Measurements from ENCODE around the gene MCCD1. TPM values are rescaled to one million over a fixed set of nuclear protein-coding genes. Genes with fewer than 3 reads are reported as not detected.

Gene MCCD1
- total RNA-seq, 2 experiments from 2014 or later: not detected

DNA sequence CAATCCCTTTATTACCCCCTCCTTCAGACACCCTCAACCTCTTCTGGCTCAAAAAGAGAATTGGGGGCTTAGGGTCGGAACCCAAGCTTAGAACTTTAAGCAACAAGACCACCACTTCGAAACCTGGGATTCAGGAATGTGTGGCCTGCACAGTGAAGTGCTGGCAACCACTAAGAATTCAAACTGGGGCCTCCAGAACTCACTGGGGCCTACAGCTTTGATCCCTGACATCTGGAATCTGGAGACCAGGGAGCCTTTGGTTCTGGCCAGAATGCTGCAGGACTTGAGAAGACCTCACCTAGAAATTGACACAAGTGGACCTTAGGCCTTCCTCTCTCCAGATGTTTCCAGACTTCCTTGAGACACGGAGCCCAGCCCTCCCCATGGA lies 48.8 kb downstream of the MCCD1 start:
- intact Hi-C loops (cut with DNase I, micrococcal nuclease): loop anchor here in 1 of 2 experiments (5.0 to 10.0 kb wide), 3 partner anchors 245 to 1233 kb away; partner anchors contain the start of gene RPP21
- ChIA-PET CTCF (interaction anchor here (0.6 to 28.5 kb wide), 8 partner anchors 1 to 85 kb away, joined by 3 to 873 read pairs (median 4); partner anchors contain the start of genes ATP6V1G2, LST1, LTA and LTB), POLR2A (interaction anchor here (0.9 to 4.9 kb wide), 5 partner anchors 9 to 27 kb away, joined by 3 to 43 read pairs (median 6); partner anchors contain the start of gene LST1)
- Mint-ChIP-seq H3K4me1 (peaks cover 63% of the 10 kb centered on the region), H3K4me3 (peak overlapping the region; percentile 97), H3K9me3 (ENCODE audit: low read depth) (no peaks in the 10 kb centered on the region), H3K27me3 (no peaks in the 10 kb centered on the region), H3K36me3 (ENCODE audit: low read depth) (peaks cover 60% of the 10 kb centered on the region), H3K27ac (peak overlapping the region; percentile 98)
- no peak for ATAC-seq
- DNase-seq: no peak

DNA sequence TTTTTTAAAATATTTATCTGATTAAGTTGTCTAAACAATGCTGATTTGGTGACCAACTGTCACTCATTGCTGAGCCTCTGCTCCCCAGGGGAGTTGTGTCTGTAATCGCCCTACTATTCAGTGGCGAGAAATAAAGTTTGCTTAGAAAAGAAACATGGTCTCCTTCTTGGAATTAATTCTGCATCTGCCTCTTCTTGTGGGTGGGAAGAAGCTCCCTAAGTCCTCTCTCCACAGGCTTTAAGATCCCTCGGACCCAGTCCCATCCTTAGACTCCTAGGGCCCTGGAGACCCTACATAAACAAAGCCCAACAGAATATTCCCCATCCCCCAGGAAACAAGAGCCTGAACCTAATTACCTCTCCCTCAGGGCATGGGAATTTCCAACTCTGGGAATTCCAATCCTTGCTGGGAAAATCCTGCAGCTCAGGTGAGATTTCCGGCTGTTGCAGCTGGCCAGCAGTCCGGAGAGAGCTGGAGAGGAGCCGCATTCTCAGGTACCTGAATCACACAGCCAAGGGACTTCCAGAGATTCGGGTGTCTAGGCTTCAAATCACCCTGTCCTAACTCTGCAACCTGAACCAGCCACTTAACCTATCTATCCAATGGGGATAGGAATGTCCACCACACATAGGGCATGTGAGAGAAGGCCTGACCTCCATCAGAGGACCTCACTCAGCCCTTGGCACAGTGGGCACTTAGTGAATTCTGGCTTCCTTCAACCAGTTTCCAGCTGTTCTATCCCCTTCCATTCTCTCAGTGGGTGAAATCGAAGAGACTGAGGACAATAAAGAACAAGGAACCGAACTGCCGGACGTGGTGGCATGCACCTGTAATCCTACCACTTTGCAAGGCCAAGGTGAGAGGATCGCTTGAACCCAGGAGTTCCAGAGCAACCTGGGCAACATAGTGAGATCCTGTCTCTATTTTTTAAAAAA lies 49.7 kb downstream of the MCCD1 start:
- ChIA-PET CTCF (interaction anchor here (0.7 to 28.5 kb wide), 7 partner anchors 2 to 86 kb away, joined by 3 to 873 read pairs (median 5); partner anchors contain the start of genes ATP6V1G2, LST1, LTA and LTB), POLR2A (interaction anchor here (0.9 to 4.9 kb wide), 3 partner anchors 10 to 31 kb away, joined by 4 to 43 read pairs (median 8); partner anchors contain the start of genes ATP6V1G2 and NFKBIL1)
- Mint-ChIP-seq H3K4me1 (peaks cover 61% of the 10 kb centered on the region), H3K27ac (peak overlapping the region; percentile 52), H3K9me3 (ENCODE audit: low read depth) (no peaks in the 10 kb centered on the region), H3K27me3 (no peaks in the 10 kb centered on the region), H3K36me3 (ENCODE audit: low read depth) (peaks cover 51% of the 10 kb centered on the region), H3K4me3 (peak overlapping the region; percentile 97)
- intact Hi-C loops (cut with DNase I, micrococcal nuclease): loop anchor here (1.0 to 10.0 kb wide), 4 partner anchors 10 to 1234 kb away; partner anchors contain the start of gene RPP21 (in 1 of the 2)
- no peak for ATAC-seq
- no peak for DNase-seq

DNA sequence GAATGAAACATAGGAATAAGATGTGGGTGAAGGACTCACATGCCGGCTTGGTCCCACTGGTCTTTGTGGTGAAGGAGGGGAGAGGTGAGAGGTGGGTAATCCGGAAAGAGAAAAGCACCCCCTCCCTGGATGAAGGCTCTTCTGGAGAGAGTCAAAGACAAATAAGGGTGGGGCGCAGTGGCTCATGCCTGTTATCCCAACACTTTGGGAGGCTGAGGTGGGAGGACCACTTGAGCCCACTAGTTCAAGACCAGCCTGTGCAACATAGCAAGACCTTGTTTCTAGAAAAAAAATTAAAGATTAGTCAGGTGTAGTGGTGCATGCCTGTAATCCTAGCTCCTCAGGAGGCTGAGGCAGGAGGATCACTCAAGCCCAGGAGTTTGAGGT lies 50.4 kb downstream of the MCCD1 start:
- H3K4me3 Mint-ChIP-seq: peak overlapping the region; percentile 97
- intact Hi-C loops (cut with DNase I, micrococcal nuclease): loop anchor here (1.0 to 10.0 kb wide), 4 partner anchors 11 to 1234 kb away; partner anchors contain the start of gene RPP21 (in 1 of the 2)
- ChIA-PET POLR2A (interaction anchor here (1.4 to 1.6 kb wide), 2 partner anchors 8 to 32 kb away, joined by 3 to 8 read pairs; partner anchors contain the start of genes ATP6V1G2 and NFKBIL1), CTCF (interaction anchor here (1.2 to 28.5 kb wide), 5 partner anchors 2 to 86 kb away, joined by 4 to 873 read pairs (median 278); partner anchors contain the start of genes ATP6V1G2, LST1, LTA and LTB)
- peak overlapping the region; percentile 94 for H3K27ac Mint-ChIP-seq
- peaks cover 60% of the 10 kb centered on the region for H3K4me1 Mint-ChIP-seq
- no peaks in the 10 kb centered on the region for H3K9me3 Mint-ChIP-seq (ENCODE audit: low read depth)
- peaks cover 47% of the 10 kb centered on the region for H3K36me3 Mint-ChIP-seq (ENCODE audit: low read depth)
- no peaks in the 10 kb centered on the region for H3K27me3 Mint-ChIP-seq
- DNase-seq (no peak), ATAC-seq (no peak)

Other genes starting within 250 kb of the MCCD1 start
- gene HLA-B, start 171.8 kb upstream of the MCCD1 start, total RNA-seq: 1,000 to 10,000 TPM; 2,101 to 2,412 TPM
- 1 to 10 TPM; 6.3 to 7.1 TPM for gene MICA, start 125.4 kb upstream of the MCCD1 start, total RNA-seq
- gene MICB, start 30.8 kb upstream of the MCCD1 start, total RNA-seq: 10 to 100 TPM; 19.6 to 19.7 TPM
- gene DDX39B, start 13.0 kb downstream of the MCCD1 start, total RNA-seq: 100 to 1,000 TPM; 517 to 569 TPM
- 1 to 10 TPM; 1.9 to 2.1 TPM for gene ATP6V1G2, start 17.6 kb downstream of the MCCD1 start, total RNA-seq
- 10 to 100 TPM; 18.1 to 19.0 TPM for gene NFKBIL1, start 18.6 kb downstream of the MCCD1 start, total RNA-seq
- gene LTA, start 43.3 kb downstream of the MCCD1 start, total RNA-seq: 100 to 1,000 TPM; 396 to 570 TPM
- gene TNF, start 46.6 kb downstream of the MCCD1 start, total RNA-seq: 10 to 100 TPM; 82.3 to 93.3 TPM
- 10 to 100 TPM; 44.9 to 73.3 TPM for gene LTB, start 53.5 kb downstream of the MCCD1 start, total RNA-seq
- 10 to 100 TPM in 1 of 2 experiments, 1 to 10 TPM in 1; 9.1 to 11.1 TPM for gene LST1, start 57.3 kb downstream of the MCCD1 start, total RNA-seq
- gene NCR3, start 64.0 kb downstream of the MCCD1 start, total RNA-seq: 1 to 10 TPM; 5.4 to 6.6 TPM
- 10 to 100 TPM; 89.2 to 96.1 TPM for gene AIF1, start 86.3 kb downstream of the MCCD1 start, total RNA-seq
- 100 to 1,000 TPM; 255 to 280 TPM for gene PRRC2A, start 91.8 kb downstream of the MCCD1 start, total RNA-seq
- 100 to 1,000 TPM; 334 to 339 TPM for gene BAG6, start 123.7 kb downstream of the MCCD1 start, total RNA-seq
- 1 to 10 TPM; 3.4 to 4.0 TPM for gene APOM, start 126.9 kb downstream of the MCCD1 start, total RNA-seq
- 10 to 100 TPM; 10.1 to 11.7 TPM for gene C6orf47, start 131.8 kb downstream of the MCCD1 start, total RNA-seq
- gene GPANK1, start 136.0 kb downstream of the MCCD1 start, total RNA-seq: 10 to 100 TPM; 35.2 to 42.8 TPM
- gene CSNK2B, start 137.1 kb downstream of the MCCD1 start, total RNA-seq: 100 to 1,000 TPM; 239 to 346 TPM
- gene LY6G5B, start 141.0 kb downstream of the MCCD1 start, total RNA-seq: 10 to 100 TPM; 11.3 to 15.5 TPM
- 1 to 10 TPM; 1.2 to 1.5 TPM for gene LY6G5C, start 152.1 kb downstream of the MCCD1 start, total RNA-seq
- gene ABHD16A, start 174.4 kb downstream of the MCCD1 start, total RNA-seq: 10 to 100 TPM; 20.9 to 25.1 TPM
- not detected for gene LY6G6F, start 177.9 kb downstream of the MCCD1 start, total RNA-seq
- not detected for gene LY6G6D, start 186.4 kb downstream of the MCCD1 start, total RNA-seq
- not detected for gene LY6G6C, start 192.8 kb downstream of the MCCD1 start, total RNA-seq
- gene MPIG6B, start 194.4 kb downstream of the MCCD1 start, total RNA-seq: not detected
- gene DDAH2, start 200.3 kb downstream of the MCCD1 start, total RNA-seq: 1 to 10 TPM; 4.4 to 5.6 TPM
- gene CLIC1, start 207.6 kb downstream of the MCCD1 start, total RNA-seq: 100 to 1,000 TPM; 357 to 438 TPM
- 100 to 1,000 TPM in 1 of 2 experiments, 10 to 100 TPM in 1; 92.1 to 126 TPM for gene MSH5, start 211.0 kb downstream of the MCCD1 start, total RNA-seq
- 10 to 100 TPM; 12.2 to 13.2 TPM for gene SAPCD1, start 233.7 kb downstream of the MCCD1 start, total RNA-seq
- gene VWA7, start 248.4 kb downstream of the MCCD1 start, total RNA-seq: 1 to 10 TPM; 1.4 to 1.5 TPM

Data from activated CD4-positive, alpha-beta T cell treated with anti-CD3 and anti-CD28 coated beads for 36 hours (primary cell).